ENCODE results near the gene NDFIP1.

GRCh38 chr5:142197781-142198180, 89.2 kb downstream of the NDFIP1 start:
- TF ChIP-seq CTCF (IDR thresholded peaks at IDR 0.05 in 8 of 11, conservative IDR thresholded peaks at IDR 0.05 in 3 of 11) (no peak), POLR2A (IDR thresholded peaks at IDR 0.05) (no peak)

Data from spleen (tissue), 7 donors.